Erythroblast (primary cell): ENCODE data around the gene L1CAM.

ENCODE experiments used
- GATA1 ChIP-seq: IDR thresholded peaks from 2 replicates; pipeline ENCODE4 v1.6.1; 2011; ENCODE audit warnings: low read depth, mild to moderate bottlenecking, control low read depth, low read length, moderate library complexity
- POLR2A ChIP-seq: IDR thresholded peaks from 2 replicates; pipeline ENCODE4 v1.6.1; 2011; ENCODE audit warnings: mild to moderate bottlenecking, low read length

DNA sequence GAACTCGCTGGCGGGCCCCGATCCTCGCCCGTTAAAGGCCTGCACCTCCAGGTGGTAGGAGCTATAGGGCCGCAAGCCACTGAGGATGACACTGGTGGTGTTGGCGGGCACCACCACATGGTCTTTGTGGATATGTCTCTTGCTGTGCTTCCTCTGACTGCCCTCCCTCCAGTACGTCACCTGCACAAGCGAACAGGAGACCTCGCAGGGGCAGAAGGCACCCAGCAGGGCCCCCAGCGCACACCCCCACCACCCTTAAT lies 20.7 kb downstream of the L1CAM start:
- TF ChIP-seq POLR2A (no peak), GATA1 (no peak)
